Islet precursor cell (in vitro differentiated cells): ENCODE data around the gene GAP43.
"Not testable (repeated sequence)": the region's sequence is repeated elsewhere in the genome, so short reads cannot be mapped to it uniquely, and the experiment has no call there.

Experiments used
- DNase-seq: peaks from one replicate; pipeline ENCODE4 v3.0.0-alpha.2; 2018

Gene GAP43

GRCh38 chr3:115699706-115700105 lies 76.4 kb downstream of the GAP43 start:
- DNase-seq = no peak

- DNase-seq = no peak
Observed at GRCh38 chr3:115702598-115702997, 79.3 kb downstream of the GAP43 start.

- no peak for DNase-seq
Observed at GRCh38 chr3:115704661-115705338, 81.5 kb downstream of the GAP43 start.

GRCh38 chr3:115706311-115706829 lies 83.1 kb downstream of the GAP43 start:
- no peak for DNase-seq

- no peak for DNase-seq
Observed at GRCh38 chr3:115708540-115708939, 85.2 kb downstream of the GAP43 start.

- no peak for DNase-seq
Observed at GRCh38 chr3:115709093-115709492, 85.8 kb downstream of the GAP43 start.

- no peak for DNase-seq
Observed at GRCh38 chr3:115709931-115710330, 86.6 kb downstream of the GAP43 start.

GRCh38 chr3:115710799-115711198 lies 87.5 kb downstream of the GAP43 start:
- no peak for DNase-seq

- no peak for DNase-seq
Observed at GRCh38 chr3:115712871-115713270, 89.6 kb downstream of the GAP43 start.

- DNase-seq = peak; percentile 56
Observed at GRCh38 chr3:115713284-115713683, 90.0 kb downstream of the GAP43 start.

- no peak for DNase-seq
Observed at GRCh38 chr3:115715241-115715745, 92.0 kb downstream of the GAP43 start.

- no peak for DNase-seq
Observed at GRCh38 chr3:115720983-115721382, 97.7 kb downstream of the GAP43 start.

GRCh38 chr3:115725800-115726199 lies 102.5 kb downstream of the GAP43 start:
- no peak for DNase-seq

- no peak for DNase-seq
Observed at GRCh38 chr3:115727135-115727534, 103.8 kb downstream of the GAP43 start.

GRCh38 chr3:115728013-115728412 lies 104.7 kb downstream of the GAP43 start:
- DNase-seq = no peak

- not testable (repeated sequence) for DNase-seq
Observed at GRCh38 chr3:115736341-115736740, 113.0 kb downstream of the GAP43 start.

- DNase-seq = no peak
Observed at GRCh38 chr3:115741650-115742049, 118.3 kb downstream of the GAP43 start.

- DNase-seq = peak; percentile 80
Observed at GRCh38 chr3:115744516-115744915, 121.2 kb downstream of the GAP43 start.

GRCh38 chr3:115752978-115753377 lies 129.7 kb downstream of the GAP43 start:
- DNase-seq = not testable (repeated sequence)

GRCh38 chr3:115758076-115758763 lies 134.9 kb downstream of the GAP43 start:
- DNase-seq = no peak

GRCh38 chr3:115760716-115761115 lies 137.4 kb downstream of the GAP43 start:
- DNase-seq = peak; percentile 62

- no peak for DNase-seq
Observed at GRCh38 chr3:115761927-115762305, 138.6 kb downstream of the GAP43 start.

GRCh38 chr3:115766587-115767482 lies 143.5 kb downstream of the GAP43 start:
- DNase-seq = no peak
